Measurements from ENCODE around the gene PHLDB2. TPM values are rescaled to one million over a fixed set of nuclear protein-coding genes. Genes with fewer than 3 reads are reported as not detected.

Gene PHLDB2
- total and polyA plus RNA-seq, 8 donors = 10.6 to 149 (median 29.0) TPM

DNA sequence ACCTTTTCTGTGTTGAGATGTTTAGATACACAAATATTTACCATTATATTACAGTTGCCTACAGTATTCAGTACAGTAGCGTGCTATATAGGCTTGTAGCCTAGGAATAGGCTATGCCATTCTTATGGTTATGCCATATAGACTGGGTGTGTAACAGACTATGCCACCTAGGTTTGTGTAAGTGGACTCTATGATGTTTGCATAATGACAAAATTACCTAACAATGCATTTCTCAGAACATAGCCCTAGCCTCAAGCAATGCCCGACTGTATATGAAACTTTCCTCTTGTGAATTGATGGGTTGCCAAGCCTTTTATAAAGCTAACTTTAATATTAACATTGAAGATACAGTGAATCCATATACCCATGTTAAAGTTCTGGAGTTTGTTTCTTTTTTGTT, 10.3 kb upstream of the PHLDB2 start:
- WGBS, 5 donors = 40 to 47% (median 47%) methylated on average over 2 of the region's 2 CpGs
- TF ChIP-seq EP300 (IDR thresholded peaks at IDR 0.05) (no peak), POLR2A (IDR thresholded peaks at IDR 0.05) (no peak), POLR2AphosphoS5 (IDR thresholded peaks at IDR 0.05) (no peak)
- TF ChIP-seq, protein P1, sequence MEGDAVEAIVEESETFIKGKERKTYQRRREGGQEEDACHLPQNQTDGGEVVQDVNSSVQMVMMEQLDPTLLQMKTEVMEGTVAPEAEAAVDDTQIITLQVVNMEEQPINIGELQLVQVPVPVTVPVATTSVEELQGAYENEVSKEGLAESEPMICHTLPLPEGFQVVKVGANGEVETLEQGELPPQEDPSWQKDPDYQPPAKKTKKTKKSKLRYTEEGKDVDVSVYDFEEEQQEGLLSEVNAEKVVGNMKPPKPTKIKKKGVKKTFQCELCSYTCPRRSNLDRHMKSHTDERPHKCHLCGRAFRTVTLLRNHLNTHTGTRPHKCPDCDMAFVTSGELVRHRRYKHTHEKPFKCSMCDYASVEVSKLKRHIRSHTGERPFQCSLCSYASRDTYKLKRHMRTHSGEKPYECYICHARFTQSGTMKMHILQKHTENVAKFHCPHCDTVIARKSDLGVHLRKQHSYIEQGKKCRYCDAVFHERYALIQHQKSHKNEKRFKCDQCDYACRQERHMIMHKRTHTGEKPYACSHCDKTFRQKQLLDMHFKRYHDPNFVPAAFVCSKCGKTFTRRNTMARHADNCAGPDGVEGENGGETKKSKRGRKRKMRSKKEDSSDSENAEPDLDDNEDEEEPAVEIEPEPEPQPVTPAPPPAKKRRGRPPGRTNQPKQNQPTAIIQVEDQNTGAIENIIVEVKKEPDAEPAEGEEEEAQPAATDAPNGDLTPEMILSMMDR (IDR thresholded peaks at IDR 0.05) = no peak
- intact Hi-C loops (cut with DNase I; ENCODE audit: low total_unique reads) = no loop called here

GRCh38 chr3:111850537-111850936, 8.5 kb upstream of the PHLDB2 start:
- Histone ChIP-seq H3K36me3 (peaks cover 0 to 5% (median 0%) of the 10 kb centered on the region in 4 donors), H3K9me3 (no peaks in the 10 kb centered on the region), H3K4me3 (no peak overlapping the region), H3K27ac (no peak overlapping the region), H3K27me3 (no peaks in the 10 kb centered on the region), H3K4me1 (peaks cover 0 to 18% (median 5%) of the 10 kb centered on the region in 4 donors)
- no peak for DNase-seq
- no peak for TF ChIP-seq POLR2A (IDR thresholded peaks at IDR 0.05)
- WGBS, 5 donors = 80 to 86% (median 82%) methylated on average over 3 of the region's 3 CpGs
- intact Hi-C loops (cut with DNase I; ENCODE audit: low total_unique reads) = loop anchor here (10.0 kb wide), 2 partner anchors 114 to 126 kb away; no protein-coding TSS in a partner anchor

More for the DNA sequence above, 10.3 kb upstream of the PHLDB2 start:
- no peak overlapping the region for H3K27ac ChIP-seq
- DNase-seq = no peak
- no peaks in the 10 kb centered on the region for H3K27me3 ChIP-seq
- H3K36me3 ChIP-seq = peaks cover 0 to 5% (median 0%) of the 10 kb centered on the region in 4 donors
- H3K9me3 ChIP-seq = no peaks in the 10 kb centered on the region
- H3K4me3 ChIP-seq = no peak overlapping the region
- peaks cover 0 to 9% (median 2%) of the 10 kb centered on the region in 4 donors for H3K4me1 ChIP-seq

- Histone ChIP-seq H3K27me3 (no peaks in the 10 kb centered on the region), H3K36me3 (no peaks in the 10 kb centered on the region), H3K4me1 (peaks cover 0 to 21% (median 5%) of the 10 kb centered on the region in 4 donors), H3K9me3 (no peaks in the 10 kb centered on the region), H3K4me3 (no peak overlapping the region), H3K27ac (peak overlapping the region in 1 of 5 donors; percentile 11)
- 45 to 62% (median 59%) methylated on average over 8 of the region's 8 CpGs for WGBS, 5 donors
- TF ChIP-seq POLR2AphosphoS5 (IDR thresholded peaks at IDR 0.05) = no peak
- TF ChIP-seq POLR2A (IDR thresholded peaks at IDR 0.05) = no peak
- TF ChIP-seq EP300 (IDR thresholded peaks at IDR 0.05) = no peak
- TF ChIP-seq, protein P1 (IDR thresholded peaks at IDR 0.05) = no peak
- DNase-seq = peak in 1 of 2 donors; percentile 63
- intact Hi-C loops (cut with DNase I; ENCODE audit: low total_unique reads) = loop anchor here (10.0 kb wide), 2 partner anchors 113 to 127 kb away; no protein-coding TSS in a partner anchor
These were observed 7.5 kb upstream of the PHLDB2 start for GRCh38 chr3:111851511-111851954.

DNA sequence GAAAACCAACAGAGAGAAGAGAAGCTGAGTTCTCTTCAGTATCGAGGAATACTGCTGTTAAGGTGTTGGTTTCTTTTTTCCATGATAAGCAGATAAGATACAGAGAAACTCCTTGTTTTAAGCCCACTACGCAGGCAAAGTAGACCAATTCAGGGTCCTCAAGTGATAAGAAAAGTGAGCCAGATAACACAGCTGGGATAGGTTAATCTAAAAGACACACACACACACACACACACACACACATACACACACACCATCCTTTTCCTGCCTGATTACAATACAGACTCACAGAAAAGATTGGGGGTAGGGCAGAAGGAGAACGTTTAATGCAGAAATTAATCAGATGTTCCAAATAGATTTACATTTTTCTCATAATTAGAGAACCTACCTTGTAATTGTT, 6.5 kb upstream of the PHLDB2 start:
- intact Hi-C loops (cut with DNase I; ENCODE audit: low total_unique reads) = loop anchor here (10.0 kb wide), 2 partner anchors 112 to 128 kb away; no protein-coding TSS in a partner anchor
- Histone ChIP-seq H3K9me3 (no peaks in the 10 kb centered on the region), H3K4me3 (no peak overlapping the region), H3K4me1 (peaks cover 0 to 21% (median 5%) of the 10 kb centered on the region in 4 donors), H3K27me3 (no peaks in the 10 kb centered on the region), H3K36me3 (no peaks in the 10 kb centered on the region), H3K27ac (no peak overlapping the region)
- DNase-seq = peak in 1 of 2 donors; percentile 41
- TF ChIP-seq POLR2A (IDR thresholded peaks at IDR 0.05) = no peak
- TF ChIP-seq POLR2AphosphoS5 (IDR thresholded peaks at IDR 0.05) = no peak
- TF ChIP-seq, protein P1 (IDR thresholded peaks at IDR 0.05) = no peak
- TF ChIP-seq EP300 (IDR thresholded peaks at IDR 0.05) = no peak
- 25 to 43% (median 31%) methylated on average over 3 of the region's 3 CpGs for WGBS, 5 donors

GRCh38 chr3:111853068-111853467, 6.0 kb upstream of the PHLDB2 start:
- DNase-seq = peak in 1 of 2 donors; percentile 41
- 70 to 85% (median 72%) methylated on average over 1 of the region's 1 CpG for WGBS, 5 donors
- H3K27me3 ChIP-seq = no peaks in the 10 kb centered on the region
- H3K36me3 ChIP-seq = no peaks in the 10 kb centered on the region
- no peak overlapping the region for H3K4me3 ChIP-seq
- TF ChIP-seq POLR2A (IDR thresholded peaks at IDR 0.05) (no peak), POLR2AphosphoS5 (IDR thresholded peaks at IDR 0.05) (no peak), EP300 (IDR thresholded peaks at IDR 0.05) (no peak)
- TF ChIP-seq, protein P1 (IDR thresholded peaks at IDR 0.05) = no peak
- H3K9me3 ChIP-seq = no peaks in the 10 kb centered on the region
- peaks cover 0 to 21% (median 5%) of the 10 kb centered on the region in 4 donors for H3K4me1 ChIP-seq
- intact Hi-C loops (cut with DNase I; ENCODE audit: low total_unique reads) = loop anchor here (10.0 kb wide), 2 partner anchors 112 to 128 kb away; no protein-coding TSS in a partner anchor
- H3K27ac ChIP-seq = no peak overlapping the region

All from stomach (tissue), 9 donors.